PC-3 (cell line): Measurements from ENCODE around the gene CPE.

ENCODE experiments used
- CTCF ChIP-seq: fragments of 300-600 bp; sonication (generic); conservative IDR thresholded peaks from 2 replicates; pipeline ENCODE4 v1.5.1; 2017; ENCODE audit warnings: antibody characterized with exemption, low read depth, mild to moderate bottlenecking, low read length
- EZH2 ChIP-seq: fragments of 300-600 bp; sonication (generic); IDR thresholded peaks from one replicate; pipeline ENCODE4 v1.6.1; 2017; ENCODE audit warnings: antibody characterized with exemption, mild to moderate bottlenecking, low read length; ENCODE audit not compliant: unreplicated experiment

GRCh38 chr4:165364452-165365080 lies 14.2 kb upstream of the CPE start:
- TF ChIP-seq CTCF (no peak), EZH2 (no peak)
